HEK293 (cell line): ENCODE results near the gene ZNF425.

Source experiments
- GLIS2 ChIP-seq: fragments of 450-650 bp; formaldehyde crosslinking; IDR thresholded peaks from 2 replicates; pipeline ENCODE4 v1.5.1; 2016; ENCODE audit warnings: missing biosample characterization, missing genetic modification characterization
- KLF16 ChIP-seq: fragments of 450-650 bp; formaldehyde crosslinking; IDR thresholded peaks from 2 replicates; pipeline ENCODE4 v1.5.1; 2017; ENCODE audit warnings: missing biosample characterization, missing genetic modification characterization
- KLF9 ChIP-seq: fragments of 450-650 bp; formaldehyde crosslinking; IDR thresholded peaks from 2 replicates; pipeline ENCODE4 v1.5.1; 2016; ENCODE audit warnings: missing biosample characterization, missing genetic modification characterization, low read depth
- SALL2 ChIP-seq: fragments of 450-650 bp; formaldehyde crosslinking; IDR thresholded peaks from 2 replicates; pipeline ENCODE4 v1.5.0; 2017; ENCODE audit warnings: missing biosample characterization, mild to moderate bottlenecking, missing genetic modification characterization, borderline replicate concordance
- SP3 ChIP-seq: fragments of 450-650 bp; formaldehyde crosslinking; IDR thresholded peaks from 2 replicates; pipeline ENCODE4 v1.5.1; 2016; ENCODE audit warnings: missing biosample characterization, missing genetic modification characterization
- ZBTB1 ChIP-seq: fragments of 450-650 bp; formaldehyde crosslinking; IDR thresholded peaks from 2 replicates; pipeline ENCODE4 v1.5.1; 2016; ENCODE audit warnings: missing biosample characterization, missing genetic modification characterization
- ZBTB8A ChIP-seq: fragments of 450-650 bp; formaldehyde crosslinking; IDR thresholded peaks from 2 replicates; pipeline ENCODE4 v1.5.1; 2016; ENCODE audit warnings: missing biosample characterization, missing genetic modification characterization
- ZFHX2 ChIP-seq: fragments of 450-650 bp; formaldehyde crosslinking; conservative IDR thresholded peaks from 2 replicates; pipeline ENCODE4 v1.5.1; 2016; ENCODE audit warnings: missing biosample characterization, missing genetic modification characterization
- ZFP69B ChIP-seq: fragments of 450-650 bp; formaldehyde crosslinking; IDR thresholded peaks from 2 replicates; pipeline ENCODE4 v1.5.1; 2016; ENCODE audit warnings: missing biosample characterization, missing genetic modification characterization
- ZIC2 ChIP-seq: fragments of 450-650 bp; formaldehyde crosslinking; IDR thresholded peaks from 2 replicates; pipeline ENCODE4 v1.5.1; 2016; ENCODE audit warnings: missing biosample characterization, missing genetic modification characterization
- ZNF121 ChIP-seq: fragments of 450-650 bp; formaldehyde crosslinking; IDR thresholded peaks from 2 replicates; pipeline ENCODE4 v1.5.1; 2016; ENCODE audit warnings: missing biosample characterization, missing genetic modification characterization
- ZNF175 ChIP-seq: fragments of 450-650 bp; formaldehyde crosslinking; IDR thresholded peaks from 2 replicates; pipeline ENCODE4 v1.5.1; 2016; ENCODE audit warnings: missing biosample characterization, missing genetic modification characterization
- ZNF2 ChIP-seq: fragments of 450-650 bp; formaldehyde crosslinking; IDR thresholded peaks from 2 replicates; pipeline ENCODE4 v1.5.1; 2016; ENCODE audit warnings: missing biosample characterization, missing genetic modification characterization
- ZNF391 ChIP-seq: fragments of 450-650 bp; formaldehyde crosslinking; IDR thresholded peaks from 2 replicates; pipeline ENCODE4 v1.5.1; 2016; ENCODE audit warnings: low read depth, missing biosample characterization, missing genetic modification characterization, borderline replicate concordance
- ZNF473 ChIP-seq: fragments of 450-650 bp; formaldehyde crosslinking; IDR thresholded peaks from 2 replicates; pipeline ENCODE4 v1.5.1; 2017; ENCODE audit warnings: missing biosample characterization, missing genetic modification characterization
- ZNF501 ChIP-seq: fragments of 450-650 bp; formaldehyde crosslinking; IDR thresholded peaks from 2 replicates; pipeline ENCODE4 v1.5.1; 2016; ENCODE audit warnings: missing biosample characterization, missing genetic modification characterization
- ZNF654 ChIP-seq: fragments of 450-650 bp; formaldehyde crosslinking; IDR thresholded peaks from 2 replicates; pipeline ENCODE4 v1.5.1; 2016; ENCODE audit warnings: low read depth, missing biosample characterization, missing genetic modification characterization
- ZNF670 ChIP-seq: fragments of 450-650 bp; formaldehyde crosslinking; IDR thresholded peaks from 2 replicates; pipeline ENCODE4 v1.5.1; 2016; ENCODE audit warnings: missing biosample characterization, missing genetic modification characterization, low read depth
- ZNF785 ChIP-seq: fragments of 450-650 bp; formaldehyde crosslinking; IDR thresholded peaks from 2 replicates; pipeline ENCODE4 v1.5.1; 2016; ENCODE audit warnings: missing biosample characterization, missing genetic modification characterization
- TF ChIP-seq, protein P1 (sequence below): fragments of 450-650 bp; formaldehyde crosslinking; IDR thresholded peaks from 2 replicates; pipeline ENCODE4 v1.5.1; 2017; ENCODE audit warnings: missing biosample characterization, missing genetic modification characterization
- TF ChIP-seq, protein P2 (sequence below): fragments of 450-650 bp; formaldehyde crosslinking; IDR thresholded peaks from 2 replicates; pipeline ENCODE4 v1.5.1; 2016; ENCODE audit warnings: missing biosample characterization, missing genetic modification characterization
- TF ChIP-seq, protein P3 (sequence below): fragments of 450-650 bp; formaldehyde crosslinking; IDR thresholded peaks from 2 replicates; pipeline ENCODE4 v1.5.1; 2016; ENCODE audit warnings: missing biosample characterization, missing genetic modification characterization
- TF ChIP-seq, protein P4 (sequence below): fragments of 450-650 bp; formaldehyde crosslinking; IDR thresholded peaks from 2 replicates; pipeline ENCODE4 v1.5.1; 2017; ENCODE audit warnings: missing biosample characterization, mild to moderate bottlenecking, missing genetic modification characterization, moderate library complexity
- TF ChIP-seq, protein P5 (sequence below): fragments of 450-650 bp; formaldehyde crosslinking; IDR thresholded peaks from 2 replicates; pipeline ENCODE4 v1.5.1; 2016; ENCODE audit warnings: missing biosample characterization, missing genetic modification characterization, borderline replicate concordance
- TF ChIP-seq, protein P6 (sequence below): fragments of 450-650 bp; formaldehyde crosslinking; IDR thresholded peaks from 2 replicates; pipeline ENCODE4 v1.5.1; 2016; ENCODE audit warnings: missing biosample characterization, missing genetic modification characterization
- TF ChIP-seq, protein P7 (sequence below): fragments of 450-650 bp; formaldehyde crosslinking; IDR thresholded peaks from 2 replicates; pipeline ENCODE4 v1.5.1; 2016; ENCODE audit warnings: missing biosample characterization, missing genetic modification characterization

The ZNF425 gene

DNA sequence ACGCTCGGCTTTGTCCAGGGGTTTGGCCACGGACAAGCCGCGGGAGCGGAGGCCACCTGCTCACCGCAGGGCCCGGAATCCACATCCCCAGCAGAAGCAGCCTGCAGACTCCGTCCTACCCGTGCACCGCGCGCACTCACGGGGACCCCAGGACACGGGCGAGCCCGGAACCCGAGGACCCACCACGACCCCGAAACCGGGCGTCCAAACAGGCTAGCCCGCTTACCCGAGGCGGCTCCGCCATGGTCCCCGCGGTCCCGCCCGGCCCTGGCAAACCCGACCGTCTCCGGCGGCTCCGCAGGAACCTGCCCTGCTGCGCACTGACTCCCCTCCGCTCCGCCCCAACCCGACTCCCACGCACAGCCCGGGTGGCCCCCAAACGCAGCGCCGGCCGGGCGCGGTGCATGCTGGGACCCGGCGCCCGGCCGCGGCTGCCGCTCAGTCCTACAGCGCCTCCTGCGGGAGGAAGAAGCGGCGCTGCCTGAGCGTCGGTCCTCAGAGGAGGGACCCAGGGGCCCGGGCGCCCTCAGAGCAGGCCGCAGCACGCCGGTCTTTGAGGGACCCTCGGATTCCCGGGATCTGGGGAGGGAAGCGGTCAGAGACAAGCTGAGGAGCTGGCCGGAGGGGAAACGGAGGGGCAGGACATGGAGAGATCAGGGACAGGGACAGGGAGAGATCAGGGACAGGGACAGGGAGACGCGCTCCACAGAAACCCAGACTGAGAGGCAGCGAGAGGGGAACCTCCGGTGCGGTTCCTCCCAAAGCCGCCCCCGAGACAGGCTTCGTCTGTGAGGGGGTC is 35.5 kb downstream of the ZNF425 start, which contains the start of gene ZNF786 (continued):
- TF ChIP-seq, protein P1, sequence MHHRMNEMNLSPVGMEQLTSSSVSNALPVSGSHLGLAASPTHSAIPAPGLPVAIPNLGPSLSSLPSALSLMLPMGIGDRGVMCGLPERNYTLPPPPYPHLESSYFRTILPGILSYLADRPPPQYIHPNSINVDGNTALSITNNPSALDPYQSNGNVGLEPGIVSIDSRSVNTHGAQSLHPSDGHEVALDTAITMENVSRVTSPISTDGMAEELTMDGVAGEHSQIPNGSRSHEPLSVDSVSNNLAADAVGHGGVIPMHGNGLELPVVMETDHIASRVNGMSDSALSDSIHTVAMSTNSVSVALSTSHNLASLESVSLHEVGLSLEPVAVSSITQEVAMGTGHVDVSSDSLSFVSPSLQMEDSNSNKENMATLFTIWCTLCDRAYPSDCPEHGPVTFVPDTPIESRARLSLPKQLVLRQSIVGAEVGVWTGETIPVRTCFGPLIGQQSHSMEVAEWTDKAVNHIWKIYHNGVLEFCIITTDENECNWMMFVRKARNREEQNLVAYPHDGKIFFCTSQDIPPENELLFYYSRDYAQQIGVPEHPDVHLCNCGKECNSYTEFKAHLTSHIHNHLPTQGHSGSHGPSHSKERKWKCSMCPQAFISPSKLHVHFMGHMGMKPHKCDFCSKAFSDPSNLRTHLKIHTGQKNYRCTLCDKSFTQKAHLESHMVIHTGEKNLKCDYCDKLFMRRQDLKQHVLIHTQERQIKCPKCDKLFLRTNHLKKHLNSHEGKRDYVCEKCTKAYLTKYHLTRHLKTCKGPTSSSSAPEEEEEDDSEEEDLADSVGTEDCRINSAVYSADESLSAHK (tag by site-specific recombination) = 0 out of 2 replicates have a peak, but pooled peaks have one; percentile 20
- TF ChIP-seq KLF16 (tag by site-specific recombination) (peak; percentile 56; the same call in 1 of the 2 replicates), ZNF2 (tag by site-specific recombination) (peak; percentile 71; the same call in 1 of the 2 replicates), ZFP69B (tag by site-specific recombination) (peak; percentile 58), SP3 (tag by site-specific recombination) (peak; percentile 59), GLIS2 (tag by site-specific recombination) (peak; percentile 98), ZBTB8A (tag by site-specific recombination) (peak; percentile 96), ZNF391 (tag by site-specific recombination) (peak; percentile 39), ZNF501 (tag by site-specific recombination) (peak; percentile 99), ZIC2 (tag by site-specific recombination) (peak; percentile 86), ZNF121 (tag by site-specific recombination) (0 out of 2 replicates have a peak, but pooled peaks have one; percentile 19), ZNF654 (tag by site-specific recombination) (peak; percentile 47), KLF9 (tag by site-specific recombination) (peak; percentile 30; the same call in 1 of the 2 replicates), ZNF473 (tag by site-specific recombination) (no peak), SALL2 (tag by site-specific recombination) (no peak), ZNF785 (tag by site-specific recombination) (0 out of 2 replicates have a peak, but pooled peaks have one; percentile 25), ZFHX2 (peak; percentile 82), ZNF670 (tag by site-specific recombination) (no peak), ZNF175 (tag by site-specific recombination) (no peak), ZBTB1 (tag by site-specific recombination) (0 out of 2 replicates have a peak, but pooled peaks have one; percentile 33)
- TF ChIP-seq, protein P2, sequence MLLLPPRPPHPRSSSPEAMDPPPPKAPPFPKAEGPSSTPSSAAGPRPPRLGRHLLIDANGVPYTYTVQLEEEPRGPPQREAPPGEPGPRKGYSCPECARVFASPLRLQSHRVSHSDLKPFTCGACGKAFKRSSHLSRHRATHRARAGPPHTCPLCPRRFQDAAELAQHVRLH (tag by site-specific recombination) = no peak
- TF ChIP-seq, protein P3, sequence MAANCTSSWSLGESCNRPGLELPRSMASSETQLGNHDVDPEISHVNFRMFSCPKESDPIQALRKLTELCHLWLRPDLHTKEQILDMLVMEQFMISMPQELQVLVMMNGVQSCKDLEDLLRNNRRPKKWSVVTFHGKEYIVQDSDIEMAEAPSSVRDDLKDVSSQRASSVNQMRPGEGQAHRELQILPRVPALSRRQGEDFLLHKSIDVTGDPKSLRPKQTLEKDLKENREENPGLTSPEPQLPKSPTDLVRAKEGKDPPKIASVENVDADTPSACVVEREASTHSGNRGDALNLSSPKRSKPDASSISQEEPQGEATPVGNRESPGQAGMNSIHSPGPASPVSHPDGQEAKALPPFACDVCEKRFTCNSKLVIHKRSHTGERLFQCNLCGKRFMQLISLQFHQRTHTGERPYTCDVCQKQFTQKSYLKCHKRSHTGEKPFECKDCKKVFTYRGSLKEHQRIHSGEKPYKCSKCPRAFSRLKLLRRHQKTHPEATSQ (tag by site-specific recombination) = peak; percentile 63; the same call in 1 of the 2 replicates
- TF ChIP-seq, protein P4, sequence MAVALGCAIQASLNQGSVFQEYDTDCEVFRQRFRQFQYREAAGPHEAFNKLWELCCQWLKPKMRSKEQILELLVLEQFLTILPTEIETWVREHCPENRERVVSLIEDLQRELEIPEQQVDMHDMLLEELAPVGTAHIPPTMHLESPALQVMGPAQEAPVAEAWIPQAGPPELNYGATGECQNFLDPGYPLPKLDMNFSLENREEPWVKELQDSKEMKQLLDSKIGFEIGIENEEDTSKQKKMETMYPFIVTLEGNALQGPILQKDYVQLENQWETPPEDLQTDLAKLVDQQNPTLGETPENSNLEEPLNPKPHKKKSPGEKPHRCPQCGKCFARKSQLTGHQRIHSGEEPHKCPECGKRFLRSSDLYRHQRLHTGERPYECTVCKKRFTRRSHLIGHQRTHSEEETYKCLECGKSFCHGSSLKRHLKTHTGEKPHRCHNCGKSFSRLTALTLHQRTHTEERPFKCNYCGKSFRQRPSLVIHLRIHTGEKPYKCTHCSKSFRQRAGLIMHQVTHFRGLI (tag by site-specific recombination) = peak; percentile 79; the same call in 1 of the 2 replicates
- TF ChIP-seq, protein P5, sequence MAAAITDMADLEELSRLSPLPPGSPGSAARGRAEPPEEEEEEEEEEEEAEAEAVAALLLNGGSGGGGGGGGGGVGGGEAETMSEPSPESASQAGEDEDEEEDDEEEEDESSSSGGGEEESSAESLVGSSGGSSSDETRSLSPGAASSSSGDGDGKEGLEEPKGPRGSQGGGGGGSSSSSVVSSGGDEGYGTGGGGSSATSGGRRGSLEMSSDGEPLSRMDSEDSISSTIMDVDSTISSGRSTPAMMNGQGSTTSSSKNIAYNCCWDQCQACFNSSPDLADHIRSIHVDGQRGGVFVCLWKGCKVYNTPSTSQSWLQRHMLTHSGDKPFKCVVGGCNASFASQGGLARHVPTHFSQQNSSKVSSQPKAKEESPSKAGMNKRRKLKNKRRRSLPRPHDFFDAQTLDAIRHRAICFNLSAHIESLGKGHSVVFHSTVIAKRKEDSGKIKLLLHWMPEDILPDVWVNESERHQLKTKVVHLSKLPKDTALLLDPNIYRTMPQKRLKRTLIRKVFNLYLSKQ (tag by site-specific recombination) = no peak
- TF ChIP-seq, protein P6, sequence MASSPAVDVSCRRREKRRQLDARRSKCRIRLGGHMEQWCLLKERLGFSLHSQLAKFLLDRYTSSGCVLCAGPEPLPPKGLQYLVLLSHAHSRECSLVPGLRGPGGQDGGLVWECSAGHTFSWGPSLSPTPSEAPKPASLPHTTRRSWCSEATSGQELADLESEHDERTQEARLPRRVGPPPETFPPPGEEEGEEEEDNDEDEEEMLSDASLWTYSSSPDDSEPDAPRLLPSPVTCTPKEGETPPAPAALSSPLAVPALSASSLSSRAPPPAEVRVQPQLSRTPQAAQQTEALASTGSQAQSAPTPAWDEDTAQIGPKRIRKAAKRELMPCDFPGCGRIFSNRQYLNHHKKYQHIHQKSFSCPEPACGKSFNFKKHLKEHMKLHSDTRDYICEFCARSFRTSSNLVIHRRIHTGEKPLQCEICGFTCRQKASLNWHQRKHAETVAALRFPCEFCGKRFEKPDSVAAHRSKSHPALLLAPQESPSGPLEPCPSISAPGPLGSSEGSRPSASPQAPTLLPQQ = peak; percentile 83
- TF ChIP-seq, protein P7, sequence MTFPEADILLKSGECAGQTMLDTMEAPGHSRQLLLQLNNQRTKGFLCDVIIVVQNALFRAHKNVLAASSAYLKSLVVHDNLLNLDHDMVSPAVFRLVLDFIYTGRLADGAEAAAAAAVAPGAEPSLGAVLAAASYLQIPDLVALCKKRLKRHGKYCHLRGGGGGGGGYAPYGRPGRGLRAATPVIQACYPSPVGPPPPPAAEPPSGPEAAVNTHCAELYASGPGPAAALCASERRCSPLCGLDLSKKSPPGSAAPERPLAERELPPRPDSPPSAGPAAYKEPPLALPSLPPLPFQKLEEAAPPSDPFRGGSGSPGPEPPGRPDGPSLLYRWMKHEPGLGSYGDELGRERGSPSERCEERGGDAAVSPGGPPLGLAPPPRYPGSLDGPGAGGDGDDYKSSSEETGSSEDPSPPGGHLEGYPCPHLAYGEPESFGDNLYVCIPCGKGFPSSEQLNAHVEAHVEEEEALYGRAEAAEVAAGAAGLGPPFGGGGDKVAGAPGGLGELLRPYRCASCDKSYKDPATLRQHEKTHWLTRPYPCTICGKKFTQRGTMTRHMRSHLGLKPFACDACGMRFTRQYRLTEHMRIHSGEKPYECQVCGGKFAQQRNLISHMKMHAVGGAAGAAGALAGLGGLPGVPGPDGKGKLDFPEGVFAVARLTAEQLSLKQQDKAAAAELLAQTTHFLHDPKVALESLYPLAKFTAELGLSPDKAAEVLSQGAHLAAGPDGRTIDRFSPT = 0 out of 2 replicates have a peak, but pooled peaks have one; percentile 19
